ENCODE measurements around the gene LARGE1. TPM values are rescaled to one million over a fixed set of nuclear protein-coding genes. Genes with fewer than 3 reads are reported as not detected.

Gene LARGE1
- total and polyA plus RNA-seq, 2 of the 13 experiments (the other 11 are each of a cell fraction or from before 2014, with no cell fraction given) = 8.4 to 11.0 TPM

- FAIRE-seq (no peak), ATAC-seq (no peak), DNase-seq (ENCODE audit: low spot score) (no peak)
- H3K27me3 ChIP-seq (ENCODE audit: control insufficient read depth in 1 of 2, insufficient read depth in 2 of 2, low read length in 2 of 2) = no peaks in the 10 kb centered on the region
- no peaks in the 10 kb centered on the region for H3K79me2 ChIP-seq (ENCODE audit: insufficient read depth, low read length)
- ChIA-PET POLR2A (no interaction called here), CTCF (ENCODE audit: low intra/inter-chr PET ratio, low total read pairs) (no interaction called here)
- peaks cover 7% of the 10 kb centered on the region; the same call in 1 of the 2 replicates for H3K4me1 ChIP-seq (ENCODE audit: insufficient read depth, low read length)
- H3K9ac ChIP-seq (ENCODE audit: insufficient read depth, low read depth, low read length) = no peak overlapping the region
- in situ Hi-C loops (cut with HindIII; ENCODE audit: extremely low pct_ligation_motif_present, low pct_unique_long_range_greater_than_20kb) = no loop called here
- no peaks in the 10 kb centered on the region for H3K9me3 ChIP-seq (ENCODE audit: low read length)
- H3K4me3 ChIP-seq (replicated peaks in 1 of 3; ENCODE audit: insufficient read depth in 1 of 3, low read depth in 2 of 3, low read length in 3 of 3) = no peak overlapping the region
- no TSS peak for BruUV-seq (replicated peaks)
- H3K36me3 ChIP-seq (replicated peaks in 1 of 2; ENCODE audit: control insufficient read depth in 1 of 2, insufficient read depth in 2 of 2, low read length in 2 of 2) = peaks cover 0 to 1% of the 10 kb centered on the region in 2 experiments; a peak in 2 of 5 replicates
- intact Hi-C loops (cut with micrococcal nuclease; ENCODE audit: unreplicated experiment) = no loop called here
- no peak overlapping the region for H3K27ac ChIP-seq (ENCODE audit: extremely low read length, insufficient read depth, low read length)
- H3K4me2 ChIP-seq (ENCODE audit: low read depth, low read length) = no peak overlapping the region
- no peak for TF ChIP-seq HOMEZ (CRISPR knock-in tag; IDR thresholded peaks at IDR 0.05; ENCODE audit: low read depth)
- no peak for TF ChIP-seq ZNF33B (CRISPR knock-in tag; IDR thresholded peaks at IDR 0.05)
- no peak for TF ChIP-seq NFKB2 (CRISPR knock-in tag; IDR thresholded peaks at IDR 0.05; ENCODE audit: borderline replicate concordance)
- TF ChIP-seq ZBTB7A (CRISPR knock-in tag; IDR thresholded peaks at IDR 0.05) = no peak
- TF ChIP-seq ZNF577 (CRISPR knock-in tag; IDR thresholded peaks at IDR 0.05; ENCODE audit: borderline replicate concordance, low read depth) = no peak
- TF ChIP-seq MAFF (IDR thresholded peaks at IDR 0.05; ENCODE audit: low read depth, low read length) = peak; percentile 32; the same call in 1 of the 2 replicates
- TF ChIP-seq MAFK (conservative IDR thresholded peaks at IDR 0.05 in 1 of 2, IDR thresholded peaks at IDR 0.05 in 1 of 2; ENCODE audit: low read length in 2 of 2) = peak; percentile 55 to 58; a peak in 2 of 4 replicates
- TF ChIP-seq SRF (IDR thresholded peaks at IDR 0.05; ENCODE audit: low read depth, low read length) = no peak
- no peak for TF ChIP-seq MNT (IDR thresholded peaks at IDR 0.05)
- TF ChIP-seq IRF9 (CRISPR knock-in tag; IDR thresholded peaks at IDR 0.05; ENCODE audit: borderline replicate concordance) = no peak
- TF ChIP-seq RELA (CRISPR knock-in tag; IDR thresholded peaks at IDR 0.05) = no peak
- no peak for TF ChIP-seq SNRNP70 (IDR thresholded peaks at IDR 0.05; ENCODE audit: low read depth, low read length)
- no peak for TF ChIP-seq ZNF296 (CRISPR knock-in tag; conservative IDR thresholded peaks at IDR 0.05)
- no peaks in the 10 kb centered on the region for H4K20me1 ChIP-seq (ENCODE audit: insufficient read depth, low read length)
- whole genome bisulfite sequencing (ENCODE audit: low lambda C conversion rate) = 99% methylated on average over 5 of the region's 5 CpGs
- no peak overlapping the region for H2AFZ ChIP-seq (ENCODE audit: low read length)
Observed at GRCh38 chr22:33593818-33594217, 326.5 kb downstream of the LARGE1 start.
